Keratinocyte (primary cell): ENCODE results near the gene DNAH17. TPM values are rescaled to one million over a fixed set of nuclear protein-coding genes. Genes with fewer than 3 reads are reported as not detected.
"Not testable (repeated sequence)": the region's sequence is repeated elsewhere in the genome, so short reads cannot be mapped to it uniquely, and the experiment has no call there.

Source experiments
- DNase-seq: peaks from one replicate; pipeline ENCODE4 v3.0.0-alpha.2; 2011; ENCODE audit warnings: low read depth, missing footprints, low spot score
- FAIRE-seq: peaks from 2 replicates; lab custom pipeline; 2011; peaks lifted over from hg19 to GRCh38; lab: Jason Lieb, UNC
- H2AFZ ChIP-seq: 2 replicates; pipeline ENCODE4 v1.6.0; 2012; ENCODE audit warnings: low read length, control low read depth, inconsistent platforms; ENCODE audit not compliant: control insufficient read depth
- H3K27ac ChIP-seq: 2 replicates; pipeline ENCODE4 v1.5.1; 2011; ENCODE audit warnings: low read length; ENCODE audit not compliant: control insufficient read depth, insufficient read depth
- H3K27me3 ChIP-seq: 3 replicates; pipeline ENCODE4 v1.6.0; 2011; ENCODE audit warnings: low read length; ENCODE audit not compliant: control insufficient read depth, insufficient read depth; ENCODE audit errors: extremely low read depth
- H3K36me3 ChIP-seq, 2 experiments: 2 replicates in 1 of 2; 3 replicates in 1 of 2; pipeline ENCODE4 v1.5.1; 2011; ENCODE audit warnings: low read length in 2 of 2, mild to moderate bottlenecking in 1 of 2; ENCODE audit not compliant: control insufficient read depth in 2 of 2, insufficient read depth in 2 of 2; ENCODE audit errors: extremely low read depth in 1 of 2
- H3K4me1 ChIP-seq: 3 replicates; pipeline ENCODE4 v1.5.1; 2011; ENCODE audit warnings: low read length; ENCODE audit not compliant: control insufficient read depth, insufficient read depth; ENCODE audit errors: extremely low read depth
- H3K4me2 ChIP-seq: 3 replicates; pipeline ENCODE4 v1.6.0; 2011; ENCODE audit warnings: low read depth, low read length; ENCODE audit not compliant: control insufficient read depth, insufficient read depth; ENCODE audit errors: extremely low read depth
- H3K4me3 ChIP-seq, 3 experiments: fragments of 200-600 bp in 1 of 3; sonication (generic) in 1 of 3; 2 replicates in 2 of 3; 3 replicates in 1 of 3; pipeline ENCODE4 v1.5.1; 2011 to 2016; ENCODE audit warnings: low read length in 3 of 3, mild to moderate bottlenecking in 3 of 3, control low read depth in 2 of 3, inconsistent platforms in 1 of 3, low read depth in 1 of 3, mixed read lengths in 1 of 3, mixed run types in 1 of 3, moderate library complexity in 1 of 3; ENCODE audit not compliant: control insufficient read depth in 2 of 3, insufficient read depth in 2 of 3; ENCODE audit errors: extremely low read depth in 1 of 3
- H3K79me2 ChIP-seq: 2 replicates; pipeline ENCODE4 v1.6.0; 2012; ENCODE audit warnings: low read length; ENCODE audit not compliant: control insufficient read depth, insufficient read depth
- H3K9ac ChIP-seq: 3 replicates; pipeline ENCODE4 v1.6.0; 2011; ENCODE audit warnings: low read length; ENCODE audit not compliant: control insufficient read depth, insufficient read depth; ENCODE audit errors: extremely low read depth
- H3K9me1 ChIP-seq: 3 replicates; pipeline ENCODE4 v1.6.0; 2011; ENCODE audit warnings: low read length; ENCODE audit not compliant: control insufficient read depth, insufficient read depth; ENCODE audit errors: extremely low read depth
- H3K9me3 ChIP-seq: 2 replicates; pipeline ENCODE4 v1.5.1; 2012; ENCODE audit warnings: low read depth, low read length; ENCODE audit not compliant: control insufficient read depth
- H4K20me1 ChIP-seq: 3 replicates; pipeline ENCODE4 v1.6.0; 2011; ENCODE audit warnings: low read length; ENCODE audit not compliant: control insufficient read depth, insufficient read depth; ENCODE audit errors: extremely low read depth
- CTCF ChIP-seq, 3 experiments: IDR thresholded peaks in 1 of 3; conservative IDR thresholded peaks in 1 of 3; optimal IDR thresholded peaks in 1 of 3; 2 replicates in 2 of 3; 3 replicates in 1 of 3; pipeline versions ENCODE3 to v1.5.1; 2011; ENCODE audit warnings: low read length in 3 of 3, mild to moderate bottlenecking in 3 of 3, moderate library complexity in 2 of 3, control low read depth in 1 of 3, inconsistent platforms in 1 of 3; ENCODE audit not compliant: insufficient read depth in 2 of 3; ENCODE audit errors: extremely low read depth in 1 of 3
- EZH2 ChIP-seq: IDR thresholded peaks from one replicate; pipeline ENCODE4 v1.6.1; 2012; ENCODE audit warnings: inconsistent platforms, mild to moderate bottlenecking, low read length, moderate library complexity
- dilution Hi-C: fragments of 300-500 bp; cut with MboI; formaldehyde crosslinking; loops from one replicate; pipeline ENCODE4 v1.7.0; 2020; ENCODE audit warnings: low sequenced_read_pairs; ENCODE audit not compliant: extremely low pct_ligation_motif_present
- polyA plus RNA-seq, 5 experiments: library from polyadenylated mRNA; depleted of rRNA in 3 of 5; stranded (reverse) in 3 of 5; stranded (forward) in 1 of 5; unstranded in 1 of 5; fragments of >200 nt; gene quantifications; 1 replicate in 1 of 5; 2 replicates in 3 of 5; 3 replicates in 1 of 5; pipeline versions ENCODE4 v1.2.1 to v1.2.3, GENCODE V29; 2011 to 2012; ENCODE audit warnings: missing spikeins in 2 of 5, low read depth in 1 of 5, low replicate concordance in 1 of 5

Gene DNAH17
- polyA plus RNA-seq, 1 donor (not counting 4 experiments of a cell fraction or from before 2014, with no cell fraction given) = 0.16 TPM

- dilution Hi-C loops = no loop called here
- H3K27me3 ChIP-seq = no peaks in the 10 kb centered on the region
- no peak overlapping the region for H3K27ac ChIP-seq
- H4K20me1 ChIP-seq = no peaks in the 10 kb centered on the region
- H3K4me1 ChIP-seq = no peaks in the 10 kb centered on the region
- no peak for TF ChIP-seq CTCF (optimal IDR thresholded peaks at IDR 0.05 in 1 of 3, IDR thresholded peaks at IDR 0.05 in 1 of 3, conservative IDR thresholded peaks at IDR 0.05 in 1 of 3; ENCODE audit: extremely low read depth in 1 of 3, insufficient read depth in 2 of 3, low read length in 3 of 3)
- no peak for TF ChIP-seq EZH2
- no peak overlapping the region for H2AFZ ChIP-seq
- H3K9me3 ChIP-seq = no peaks in the 10 kb centered on the region
- DNase-seq = no peak
- no peaks in the 10 kb centered on the region for H3K79me2 ChIP-seq
- FAIRE-seq = no peak
- no peak overlapping the region for H3K4me3 ChIP-seq
- no peaks in the 10 kb centered on the region for H3K9me1 ChIP-seq
- no peaks in the 10 kb centered on the region for H3K36me3 ChIP-seq
- no peak overlapping the region for H3K9ac ChIP-seq
- H3K4me2 ChIP-seq = no peak overlapping the region
These were observed 110.1 kb downstream of the DNAH17 start for GRCh38 chr17:78466786-78467715.

GRCh38 chr17:78466109-78466785, 110.9 kb downstream of the DNAH17 start:
- DNase-seq, H2AFZ ChIP-seq, H3K9me3 ChIP-seq, H4K20me1 ChIP-seq, H3K9ac ChIP-seq, H3K79me2 ChIP-seq, H3K4me1 ChIP-seq, H3K27ac ChIP-seq, H3K36me3 ChIP-seq, FAIRE-seq, dilution Hi-C loops, H3K9me1 ChIP-seq, H3K4me2 ChIP-seq, H3K27me3 ChIP-seq, H3K4me3 ChIP-seq: not testable (repeated sequence)
